ENCODE results near the gene TPD52L2.

TPD52L2 gene

GRCh38 chr20:63881451-63882226 is 16.6 kb downstream of the TPD52L2 start:
- Histone ChIP-seq H3K4me3 (ENCODE audit: low read length) (no peak overlapping the region), H3K27me3 (ENCODE audit: control insufficient read depth, insufficient read depth, low read length) (no peaks in the 10 kb centered on the region), H3K36me3 (ENCODE audit: control insufficient read depth, insufficient read depth, low read length) (peaks cover 31% of the 10 kb centered on the region), H3K9me3 (ENCODE audit: control insufficient read depth, insufficient read depth, low read length) (no peaks in the 10 kb centered on the region), H3K4me1 (ENCODE audit: control insufficient read depth, insufficient read depth, low read length) (no peaks in the 10 kb centered on the region), H3K27ac (ENCODE audit: low read length) (no peak overlapping the region)
- WGBS (ENCODE audit: insufficient coverage, insufficient read length) = no CpG with 5 or more reads among the region's 19 CpGs
- DNase-seq (ENCODE audit: low read depth, low spot score) = no peak

- Histone ChIP-seq H3K36me3 (ENCODE audit: control insufficient read depth, insufficient read depth, low read length) (peaks cover 34% of the 10 kb centered on the region), H3K4me3 (ENCODE audit: low read length) (no peak overlapping the region), H3K27ac (ENCODE audit: low read length) (no peak overlapping the region), H3K27me3 (ENCODE audit: control insufficient read depth, insufficient read depth, low read length) (no peaks in the 10 kb centered on the region), H3K9me3 (ENCODE audit: control insufficient read depth, insufficient read depth, low read length) (no peaks in the 10 kb centered on the region), H3K4me1 (ENCODE audit: control insufficient read depth, insufficient read depth, low read length) (no peaks in the 10 kb centered on the region)
- DNase-seq (ENCODE audit: low read depth, low spot score) = no peak
- WGBS (ENCODE audit: insufficient coverage, insufficient read length) = no CpG with 5 or more reads among the region's 28 CpGs
Measured at GRCh38 chr20:63882257-63883200, 17.5 kb downstream of the TPD52L2 start.

- no peak for DNase-seq (ENCODE audit: low read depth, low spot score)
- Histone ChIP-seq H3K27ac (ENCODE audit: low read length) (no peak overlapping the region), H3K4me1 (ENCODE audit: control insufficient read depth, insufficient read depth, low read length) (no peaks in the 10 kb centered on the region), H3K27me3 (ENCODE audit: control insufficient read depth, insufficient read depth, low read length) (no peaks in the 10 kb centered on the region), H3K36me3 (ENCODE audit: control insufficient read depth, insufficient read depth, low read length) (peaks cover 37% of the 10 kb centered on the region), H3K4me3 (ENCODE audit: low read length) (no peak overlapping the region), H3K9me3 (ENCODE audit: control insufficient read depth, insufficient read depth, low read length) (no peaks in the 10 kb centered on the region)
- no CpG with 5 or more reads among the region's 6 CpGs for WGBS (ENCODE audit: insufficient coverage, insufficient read length)
Measured at GRCh38 chr20:63883201-63883593, 18.1 kb downstream of the TPD52L2 start.

DNA sequence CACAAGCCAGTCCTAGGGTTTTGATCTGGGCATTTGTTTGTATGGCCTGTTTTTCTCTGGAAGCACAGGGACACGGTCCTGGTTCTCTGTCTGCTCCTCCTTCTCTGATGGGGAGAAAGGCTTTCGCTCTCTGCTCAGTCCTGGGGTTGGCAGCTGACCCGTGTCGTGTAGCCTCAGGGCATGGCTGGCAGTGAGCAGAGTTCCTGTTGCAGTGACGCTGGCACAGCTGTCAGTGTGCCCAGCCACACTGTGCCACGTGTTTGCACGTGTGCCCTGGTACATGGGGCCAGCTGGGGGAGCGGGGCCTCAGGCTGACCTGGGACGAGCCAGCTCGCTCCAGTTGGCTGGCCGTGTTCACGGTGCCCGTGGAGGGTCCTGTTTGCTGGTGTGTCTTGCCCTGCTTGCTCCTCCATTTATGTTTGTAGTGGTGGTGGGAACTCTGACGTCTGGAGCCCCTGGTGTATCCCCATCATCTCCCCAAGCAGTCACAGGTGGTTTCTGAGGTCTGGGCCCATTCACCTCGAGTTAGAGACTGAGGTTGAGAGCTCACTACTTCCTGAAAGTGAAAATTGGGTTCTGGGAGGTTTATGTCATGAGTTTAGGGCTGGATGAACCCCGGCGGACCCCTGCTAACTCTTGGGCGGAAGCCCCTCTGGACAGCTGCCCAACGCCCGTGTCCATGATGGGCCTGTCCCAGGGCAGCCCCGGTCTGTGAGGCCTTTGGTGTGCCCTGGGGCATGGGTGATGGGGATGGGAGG is 19.6 kb downstream of the TPD52L2 start:
- no CpG with 5 or more reads among the region's 21 CpGs for WGBS (ENCODE audit: insufficient coverage, insufficient read length)
- H3K36me3 ChIP-seq (ENCODE audit: control insufficient read depth, insufficient read depth, low read length) = peaks cover 37% of the 10 kb centered on the region
- no peak overlapping the region for H3K27ac ChIP-seq (ENCODE audit: low read length)
- DNase-seq (ENCODE audit: low read depth, low spot score) = no peak
- no peaks in the 10 kb centered on the region for H3K27me3 ChIP-seq (ENCODE audit: control insufficient read depth, insufficient read depth, low read length)
- no peak overlapping the region for H3K4me3 ChIP-seq (ENCODE audit: low read length)
- no peaks in the 10 kb centered on the region for H3K4me1 ChIP-seq (ENCODE audit: control insufficient read depth, insufficient read depth, low read length)
- H3K9me3 ChIP-seq (ENCODE audit: control insufficient read depth, insufficient read depth, low read length) = no peaks in the 10 kb centered on the region

GRCh38 chr20:63885264-63886053 is 20.4 kb downstream of the TPD52L2 start:
- no peaks in the 10 kb centered on the region for H3K9me3 ChIP-seq (ENCODE audit: control insufficient read depth, insufficient read depth, low read length)
- no peak for DNase-seq (ENCODE audit: low read depth, low spot score)
- no peak overlapping the region for H3K4me3 ChIP-seq (ENCODE audit: low read length)
- peaks cover 41% of the 10 kb centered on the region for H3K36me3 ChIP-seq (ENCODE audit: control insufficient read depth, insufficient read depth, low read length)
- H3K27ac ChIP-seq (ENCODE audit: low read length) = no peak overlapping the region
- H3K27me3 ChIP-seq (ENCODE audit: control insufficient read depth, insufficient read depth, low read length) = no peaks in the 10 kb centered on the region
- H3K4me1 ChIP-seq (ENCODE audit: control insufficient read depth, insufficient read depth, low read length) = no peaks in the 10 kb centered on the region
- WGBS (ENCODE audit: insufficient coverage, insufficient read length) = no CpG with 5 or more reads among the region's 27 CpGs

- no peaks in the 10 kb centered on the region for H3K9me3 ChIP-seq (ENCODE audit: control insufficient read depth, insufficient read depth, low read length)
- no peaks in the 10 kb centered on the region for H3K4me1 ChIP-seq (ENCODE audit: control insufficient read depth, insufficient read depth, low read length)
- no peak for DNase-seq (ENCODE audit: low read depth, low spot score)
- no peak overlapping the region for H3K27ac ChIP-seq (ENCODE audit: low read length)
- no peak overlapping the region for H3K4me3 ChIP-seq (ENCODE audit: low read length)
- no CpG with 5 or more reads among the region's 14 CpGs for WGBS (ENCODE audit: insufficient coverage, insufficient read length)
- H3K36me3 ChIP-seq (ENCODE audit: control insufficient read depth, insufficient read depth, low read length) = peaks cover 41% of the 10 kb centered on the region
- H3K27me3 ChIP-seq (ENCODE audit: control insufficient read depth, insufficient read depth, low read length) = no peaks in the 10 kb centered on the region
Measured at GRCh38 chr20:63886054-63886419, 21.0 kb downstream of the TPD52L2 start.

- no peak for DNase-seq (ENCODE audit: low read depth, low spot score)
- WGBS (ENCODE audit: insufficient coverage, insufficient read length) = no CpG with 5 or more reads among the region's 11 CpGs
- no peaks in the 10 kb centered on the region for H3K27me3 ChIP-seq (ENCODE audit: control insufficient read depth, insufficient read depth, low read length)
- H3K4me1 ChIP-seq (ENCODE audit: control insufficient read depth, insufficient read depth, low read length) = no peaks in the 10 kb centered on the region
- peaks cover 41% of the 10 kb centered on the region for H3K36me3 ChIP-seq (ENCODE audit: control insufficient read depth, insufficient read depth, low read length)
- no peaks in the 10 kb centered on the region for H3K9me3 ChIP-seq (ENCODE audit: control insufficient read depth, insufficient read depth, low read length)
- no peak overlapping the region for H3K4me3 ChIP-seq (ENCODE audit: low read length)
- H3K27ac ChIP-seq (ENCODE audit: low read length) = no peak overlapping the region
Measured at GRCh38 chr20:63886921-63887320, 21.9 kb downstream of the TPD52L2 start.

DNA sequence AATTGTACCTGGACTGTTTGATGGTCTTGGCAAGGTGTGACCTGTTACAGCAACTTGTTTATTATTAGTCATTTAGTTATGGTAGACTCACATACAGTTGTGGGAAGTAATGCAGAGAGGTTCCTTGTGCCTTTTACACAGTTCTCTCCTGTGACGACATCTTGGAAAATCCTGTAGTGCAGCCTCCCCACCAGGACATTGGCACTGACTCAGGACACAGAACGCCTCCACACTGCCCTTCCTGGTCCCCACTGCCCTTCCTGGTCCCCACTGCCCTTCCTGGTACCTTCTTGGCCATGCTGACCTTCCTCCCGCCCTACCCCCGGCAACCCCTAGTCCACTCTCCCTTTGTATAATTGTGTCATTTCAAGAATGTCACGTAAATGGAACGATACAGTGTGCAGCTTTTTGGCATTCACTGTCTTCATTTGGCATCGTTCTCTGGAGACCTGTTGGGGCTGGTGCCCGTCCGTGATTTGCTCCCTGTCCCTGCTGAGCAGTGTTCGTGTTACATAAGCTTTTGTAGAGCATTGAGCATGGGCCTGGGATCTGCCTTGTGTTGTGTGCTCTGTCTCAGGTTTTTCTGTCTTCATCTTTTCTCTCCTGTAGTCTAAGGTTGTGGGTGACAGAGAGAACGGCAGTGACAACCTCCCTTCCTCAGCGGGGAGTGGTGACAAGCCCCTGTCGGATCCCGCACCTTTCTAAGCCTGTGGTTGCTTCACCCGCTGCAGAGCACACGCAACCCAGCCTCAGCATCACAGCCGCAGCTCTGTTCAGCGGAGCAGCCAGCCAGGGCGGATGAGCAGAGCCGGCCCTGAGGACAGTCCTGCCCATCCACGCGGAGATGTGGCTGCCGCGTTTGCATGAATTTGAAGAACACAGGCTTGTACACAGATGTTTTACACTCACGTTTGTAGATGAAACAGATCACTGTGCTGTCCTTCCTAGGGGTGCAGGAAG is 24.5 kb downstream of the TPD52L2 start:
- Histone ChIP-seq H3K36me3 (ENCODE audit: control insufficient read depth, insufficient read depth, low read length) (peaks cover 25% of the 10 kb centered on the region), H3K4me3 (ENCODE audit: low read length) (no peak overlapping the region), H3K9me3 (ENCODE audit: control insufficient read depth, insufficient read depth, low read length) (no peaks in the 10 kb centered on the region), H3K27ac (ENCODE audit: low read length) (no peak overlapping the region), H3K4me1 (ENCODE audit: control insufficient read depth, insufficient read depth, low read length) (peaks cover 1% of the 10 kb centered on the region; the same call in 1 of the 2 replicates), H3K27me3 (ENCODE audit: control insufficient read depth, insufficient read depth, low read length) (no peaks in the 10 kb centered on the region)
- DNase-seq (ENCODE audit: low read depth, low spot score) = no peak
- WGBS (ENCODE audit: insufficient coverage, insufficient read length) = no CpG with 5 or more reads among the region's 25 CpGs

- Histone ChIP-seq H3K36me3 (ENCODE audit: control insufficient read depth, insufficient read depth, low read length) (peaks cover 21% of the 10 kb centered on the region), H3K27me3 (ENCODE audit: control insufficient read depth, insufficient read depth, low read length) (no peaks in the 10 kb centered on the region), H3K4me1 (ENCODE audit: control insufficient read depth, insufficient read depth, low read length) (peaks cover 1% of the 10 kb centered on the region; the same call in 1 of the 2 replicates), H3K4me3 (ENCODE audit: low read length) (no peak overlapping the region), H3K9me3 (ENCODE audit: control insufficient read depth, insufficient read depth, low read length) (no peaks in the 10 kb centered on the region), H3K27ac (ENCODE audit: low read length) (no peak overlapping the region)
- DNase-seq (ENCODE audit: low read depth, low spot score) = no peak
- no CpG with 5 or more reads among the region's 7 CpGs for WGBS (ENCODE audit: insufficient coverage, insufficient read length)
Measured at GRCh38 chr20:63890201-63890576, 25.1 kb downstream of the TPD52L2 start.

Measured in iPS DF 6.9 (cell line).